Renal cortex interstitium (tissue), 11 donors: ENCODE data around the gene RPH3AL. TPM values are rescaled to one million over a fixed set of nuclear protein-coding genes. Genes with fewer than 3 reads are reported as not detected.
"Not testable (repeated sequence)": the region's sequence is repeated elsewhere in the genome, so short reads cannot be mapped to it uniquely, and the experiment has no call there.

Source experiments
- DNase-seq, 11 donors: peaks; one replicate each; pipeline ENCODE4 v3.0.0-alpha.2; 2013; ENCODE audit warnings: low read depth in 9 of 11, low spot score in 4 of 11; ENCODE audit errors: extremely low read depth in 1 of 11
- polyA plus RNA-seq, 3 donors: library from polyadenylated mRNA; unstranded; fragments of 120-200 nt; gene quantifications; one replicate each; pipeline ENCODE4 v1.2.1, GENCODE V29; 2013; ENCODE audit not compliant: insufficient read length in 3 of 3

Gene RPH3AL
- polyA plus RNA-seq, 3 donors = 12.7 to 31.3 (median 17.6) TPM

DNA sequence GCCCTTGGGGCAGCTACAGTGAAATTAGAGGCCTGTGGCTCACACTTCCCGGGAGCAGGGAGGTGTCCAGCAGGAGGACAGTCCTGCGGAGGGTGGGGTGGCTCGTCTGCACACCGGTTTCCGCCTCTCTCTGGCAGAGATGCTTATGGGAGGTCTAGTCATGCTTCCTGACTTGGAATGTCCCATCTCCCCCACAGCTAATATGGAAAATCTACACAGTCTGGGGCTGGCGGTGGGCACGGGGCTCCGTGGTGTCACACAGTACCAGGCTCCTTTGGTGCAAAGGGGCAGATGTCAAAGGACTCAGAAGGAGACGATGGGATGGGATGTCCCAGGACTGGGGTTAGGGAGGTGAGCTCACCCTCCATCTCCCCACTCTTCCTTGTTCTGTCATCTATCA is 127.1 kb downstream of the RPH3AL start:
- no peak for DNase-seq

DNA sequence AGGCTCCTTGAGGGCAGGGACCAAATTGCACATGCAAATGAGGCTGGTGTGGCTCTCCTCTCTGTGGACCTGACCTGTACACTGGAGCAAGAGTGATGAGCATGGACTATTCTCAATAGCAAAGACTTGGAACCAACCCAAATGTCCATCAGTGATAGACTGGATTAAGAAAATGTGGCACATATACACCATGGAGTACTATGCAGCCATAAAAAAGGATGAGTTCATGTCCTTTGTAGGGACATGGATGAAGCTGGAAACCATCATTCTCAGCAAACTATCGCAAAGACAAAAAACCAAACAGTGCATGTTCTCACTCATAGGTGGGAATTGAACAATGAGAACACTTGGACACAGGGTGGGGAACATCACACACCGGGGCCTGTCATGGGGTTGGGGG is 128.0 kb downstream of the RPH3AL start:
- not testable (repeated sequence) for DNase-seq

DNA sequence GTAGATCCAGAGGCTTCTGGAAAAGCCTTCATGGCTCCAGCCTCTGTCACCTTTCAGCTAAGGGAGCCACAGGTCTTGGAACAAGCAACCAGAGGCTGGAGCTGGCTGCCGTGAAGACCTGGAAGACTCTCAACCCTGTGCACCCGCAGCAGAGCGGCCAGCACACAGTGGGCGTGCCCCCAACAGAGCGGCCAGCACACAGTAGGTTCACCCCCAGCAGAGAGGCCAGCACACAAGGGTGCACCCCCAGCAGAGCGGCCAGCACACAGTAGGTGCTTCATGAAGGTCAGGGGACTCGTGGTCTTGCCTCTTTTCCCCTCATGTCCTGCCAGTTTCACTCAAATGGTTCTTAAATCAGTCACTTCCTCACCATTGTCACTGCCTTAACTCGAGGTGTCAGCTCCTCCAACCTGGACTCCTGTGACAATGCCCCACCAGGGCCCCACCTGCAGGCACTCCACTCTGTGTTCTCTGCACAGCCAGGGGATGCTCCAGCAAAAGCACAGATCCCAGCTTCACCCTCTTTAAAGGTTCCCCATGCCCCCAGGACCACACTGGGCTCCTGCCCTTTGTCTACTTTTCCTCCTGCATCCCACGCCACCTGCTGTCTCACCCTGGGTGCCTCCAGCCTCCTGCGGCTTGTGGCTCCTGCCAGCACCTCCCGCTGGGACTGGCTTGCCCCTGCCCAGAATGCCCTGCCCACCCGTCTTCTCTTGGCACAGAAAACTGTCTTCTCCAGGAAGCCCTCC is 128.7 kb downstream of the RPH3AL start:
- no peak for DNase-seq

DNA sequence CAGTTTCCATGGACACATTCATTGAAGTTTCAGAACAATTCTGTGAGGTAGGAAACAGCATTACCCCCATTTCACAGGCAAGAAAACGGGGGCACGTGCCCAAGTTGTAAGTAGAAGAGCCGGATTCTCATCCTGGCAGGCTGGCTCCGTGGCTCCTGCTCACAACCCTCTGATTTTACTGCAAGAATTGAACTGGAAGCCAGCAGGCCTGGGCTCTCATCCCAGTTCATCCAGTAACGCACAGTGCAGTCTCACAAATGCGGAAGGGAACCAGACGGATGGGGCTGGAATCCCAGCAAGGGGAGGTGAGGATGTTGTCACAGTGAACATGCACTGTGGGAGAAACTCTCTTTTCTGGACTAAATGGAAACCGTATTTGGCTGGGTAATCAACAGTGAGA is 130.4 kb downstream of the RPH3AL start:
- DNase-seq = no peak

DNA sequence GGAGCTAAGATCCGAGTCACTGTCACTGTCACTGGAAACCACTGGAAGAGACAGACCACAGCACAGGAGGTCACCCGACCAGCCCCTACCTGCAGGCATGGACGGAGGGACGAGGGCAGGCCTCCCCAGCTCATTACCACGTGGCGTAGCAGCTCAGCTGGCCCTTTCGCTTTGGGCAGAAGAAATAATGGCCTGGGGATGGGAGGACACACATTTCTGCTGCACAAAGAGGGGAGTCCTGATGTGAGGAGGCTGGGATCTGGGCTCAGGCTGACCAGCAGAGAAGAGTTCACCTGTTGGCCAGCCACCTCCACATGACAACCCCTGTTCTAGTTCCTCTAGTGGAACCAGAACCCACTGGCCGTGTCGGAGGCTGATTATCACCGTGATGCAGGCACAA is 132.9 kb downstream of the RPH3AL start:
- no peak for DNase-seq

DNA sequence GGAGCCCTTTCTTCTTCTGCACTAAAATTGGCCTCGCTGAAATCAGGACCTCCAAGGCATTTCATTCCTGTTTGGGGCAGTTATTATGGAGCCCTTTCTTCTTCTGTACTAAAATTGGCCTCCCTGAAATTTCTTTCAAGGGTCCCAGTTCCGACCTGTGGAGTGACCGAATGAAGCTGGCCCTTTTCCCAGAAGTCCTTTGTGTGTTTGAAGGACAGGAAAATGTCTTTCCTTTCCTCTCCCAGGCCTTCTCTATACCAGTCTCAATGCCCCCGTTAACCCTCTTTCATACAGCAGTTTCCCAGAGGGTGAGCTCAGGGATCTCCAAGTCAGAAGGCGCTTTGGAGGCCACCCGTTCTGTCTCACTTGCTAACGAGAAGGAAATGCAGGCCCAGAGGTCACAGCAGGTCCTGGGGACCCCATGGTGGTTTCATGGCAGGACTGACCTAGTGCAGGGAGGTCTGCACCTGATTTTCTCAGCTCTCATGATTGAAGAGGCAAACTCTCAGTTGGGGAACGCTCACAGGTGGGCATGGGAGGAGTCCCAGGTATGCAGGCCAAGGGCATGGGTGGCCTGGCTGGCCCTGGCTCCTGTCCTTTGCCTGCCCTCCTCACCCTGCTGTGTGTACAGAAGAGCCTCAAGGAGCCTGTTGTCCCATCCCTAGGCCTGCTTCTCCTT is 134.0 kb downstream of the RPH3AL start:
- DNase-seq = no peak

DNA sequence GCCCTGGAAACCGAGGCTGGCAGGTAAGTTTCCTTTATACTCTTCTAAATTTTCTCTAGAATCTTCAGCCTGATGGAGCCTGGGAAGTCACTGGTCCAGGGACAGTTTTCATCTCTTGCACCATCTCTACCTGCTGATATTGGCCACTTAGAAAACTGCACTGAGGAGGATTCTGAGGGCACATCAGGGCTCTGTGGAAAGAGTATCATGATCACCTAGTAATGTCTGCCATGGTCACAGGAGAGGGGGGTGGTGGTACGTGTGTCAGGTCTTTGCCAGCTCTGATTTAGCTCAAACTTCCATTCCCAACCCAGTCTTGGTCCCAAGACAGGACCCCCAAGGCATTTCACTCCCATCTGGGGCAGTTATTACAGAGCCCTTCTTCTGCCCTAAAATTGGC is 136.0 kb downstream of the RPH3AL start:
- DNase-seq = no peak

DNA sequence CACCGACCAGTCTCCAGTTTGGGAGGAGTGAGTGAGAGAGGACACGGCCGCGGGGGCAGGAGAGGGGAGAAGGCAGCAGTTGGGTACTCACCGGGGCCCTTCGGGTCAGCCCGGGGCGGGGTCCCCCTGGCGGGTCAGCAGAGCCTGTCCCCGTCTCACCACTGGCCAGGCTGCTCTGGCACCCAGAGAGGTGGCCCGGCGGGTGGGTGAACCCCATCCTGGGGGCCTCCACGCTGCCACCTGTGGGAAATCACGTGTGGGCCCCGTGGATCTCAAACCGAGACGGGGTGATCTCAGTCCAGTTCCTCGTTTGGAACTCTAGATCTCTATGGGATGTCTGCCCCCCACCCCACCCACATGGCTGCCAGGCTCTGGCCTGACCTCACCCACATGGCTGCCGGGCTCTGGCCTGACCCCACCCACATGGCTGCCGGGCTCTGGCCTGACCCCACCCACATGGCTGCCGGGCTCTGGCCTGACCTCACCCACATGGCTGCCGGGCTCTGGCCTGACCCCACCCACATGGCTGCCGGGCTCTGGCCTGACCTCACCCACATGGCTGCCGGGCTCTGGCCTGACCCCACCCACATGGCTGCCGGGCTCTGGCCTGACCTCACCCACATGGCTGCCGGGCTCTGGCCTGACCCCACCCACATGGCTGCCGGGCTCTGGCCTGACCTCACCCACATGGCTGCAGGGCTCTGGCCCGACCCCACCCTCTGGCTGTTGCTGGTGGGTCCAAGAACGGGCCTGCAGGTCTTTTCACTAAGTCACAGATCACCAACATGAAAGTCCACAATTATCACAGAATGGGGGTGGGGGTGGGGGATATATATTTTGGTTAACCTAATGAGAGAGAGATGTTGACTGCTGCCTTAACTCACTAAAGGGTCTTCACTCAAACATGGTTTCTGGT is 136.8 kb downstream of the RPH3AL start:
- DNase-seq = not testable (repeated sequence)

DNA sequence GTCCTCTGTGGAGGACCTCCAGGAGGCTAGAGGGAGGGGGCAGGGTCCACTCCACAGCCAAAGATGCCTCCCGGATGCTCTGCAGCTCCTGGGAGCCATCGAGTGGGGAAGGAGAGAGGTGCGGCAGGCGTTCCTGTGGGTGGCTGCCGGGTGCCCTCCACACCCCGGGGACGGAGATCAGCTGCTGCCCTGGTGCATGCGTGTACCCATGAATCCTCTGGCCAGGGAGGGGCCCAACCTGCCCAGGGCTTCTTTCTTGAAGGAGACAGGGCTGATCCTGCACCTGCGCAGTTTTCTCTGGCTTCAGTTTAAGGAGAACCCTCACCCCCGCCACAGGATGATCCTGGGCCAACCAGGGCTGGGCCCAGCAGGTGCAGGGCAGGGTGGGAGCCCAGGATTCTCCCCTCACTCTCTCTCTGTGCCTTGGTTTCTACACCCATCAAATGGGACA is 137.7 kb downstream of the RPH3AL start:
- no peak for DNase-seq

DNA sequence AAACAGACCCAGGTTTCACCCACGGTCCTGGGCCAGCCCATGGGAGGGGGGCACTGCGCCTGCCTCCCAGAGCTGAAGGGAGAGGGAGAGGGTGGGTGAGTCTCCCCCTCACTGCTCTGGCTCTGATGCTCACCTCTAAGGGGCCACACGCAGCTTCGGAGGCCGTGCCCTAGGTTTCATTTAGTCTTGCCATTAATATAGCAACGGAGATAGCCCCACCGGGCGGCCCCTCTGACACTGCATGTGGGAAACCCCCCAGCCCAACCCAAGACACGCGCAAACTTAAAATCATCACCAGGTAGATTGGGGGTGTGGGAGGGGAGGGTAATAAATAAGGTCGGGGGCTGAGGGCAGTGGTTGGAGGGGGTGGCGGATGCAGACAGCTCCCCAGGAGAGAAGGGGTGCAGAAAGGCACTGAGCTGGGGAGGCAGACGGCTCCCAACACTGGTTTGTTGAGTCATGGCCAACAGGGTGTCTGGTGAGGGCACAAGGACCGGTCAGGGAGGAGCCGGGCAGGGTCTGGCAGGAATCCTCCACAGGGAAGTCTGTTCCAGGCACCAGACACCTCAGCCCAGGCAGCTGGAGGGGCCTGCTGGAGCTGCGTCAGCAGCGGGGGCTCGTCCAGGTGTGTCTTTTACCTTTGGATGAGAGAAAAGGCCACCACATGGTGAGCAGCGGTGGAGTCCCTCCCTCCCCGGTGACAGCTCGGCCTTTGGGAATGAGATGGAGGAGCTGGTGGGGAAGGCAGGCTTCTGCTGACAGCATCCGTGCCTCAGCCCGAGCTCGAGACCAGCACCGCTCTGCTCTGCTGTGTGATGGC is 139.1 kb downstream of the RPH3AL start:
- DNase-seq = no peak

DNA sequence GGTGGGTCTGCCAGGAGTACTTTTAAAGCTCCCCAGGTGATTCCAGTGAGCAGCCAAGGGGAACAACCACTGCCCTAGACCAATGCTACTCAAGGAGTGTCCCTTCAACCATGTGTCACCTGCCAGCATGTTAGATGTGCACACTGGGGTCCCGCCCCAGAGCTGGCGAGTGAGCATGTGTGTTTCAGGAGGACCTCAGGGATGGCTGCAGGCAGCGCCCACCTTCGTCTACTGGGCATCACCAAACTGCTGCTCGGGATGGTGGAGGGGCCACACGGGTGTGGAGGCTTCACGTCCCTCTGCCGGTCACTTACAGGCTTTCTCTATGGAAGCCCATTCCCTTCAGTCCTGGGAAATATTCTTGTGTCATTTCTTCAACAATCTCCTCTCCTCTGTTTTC is 142.2 kb downstream of the RPH3AL start:
- no peak for DNase-seq

DNA sequence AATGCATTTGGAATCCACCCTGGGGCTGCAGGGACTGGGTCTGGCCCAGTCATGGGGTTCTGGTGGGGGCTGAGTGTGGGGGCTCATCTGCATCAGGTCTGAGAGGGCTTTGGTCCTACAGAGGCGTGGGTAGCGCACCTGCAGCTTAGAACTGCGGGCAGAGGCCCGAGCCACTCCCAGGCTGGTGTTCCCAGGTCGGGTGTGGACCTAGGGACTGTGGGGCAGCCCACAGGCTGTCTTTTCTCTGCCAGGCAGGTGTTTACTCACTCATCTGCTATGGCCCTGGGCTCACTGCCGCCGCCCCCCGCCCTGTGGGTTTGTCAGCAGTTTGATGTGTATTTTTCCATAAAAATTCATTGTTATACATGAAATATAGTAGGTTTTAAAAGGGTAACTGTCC is 144.2 kb downstream of the RPH3AL start:
- DNase-seq = no peak

DNA sequence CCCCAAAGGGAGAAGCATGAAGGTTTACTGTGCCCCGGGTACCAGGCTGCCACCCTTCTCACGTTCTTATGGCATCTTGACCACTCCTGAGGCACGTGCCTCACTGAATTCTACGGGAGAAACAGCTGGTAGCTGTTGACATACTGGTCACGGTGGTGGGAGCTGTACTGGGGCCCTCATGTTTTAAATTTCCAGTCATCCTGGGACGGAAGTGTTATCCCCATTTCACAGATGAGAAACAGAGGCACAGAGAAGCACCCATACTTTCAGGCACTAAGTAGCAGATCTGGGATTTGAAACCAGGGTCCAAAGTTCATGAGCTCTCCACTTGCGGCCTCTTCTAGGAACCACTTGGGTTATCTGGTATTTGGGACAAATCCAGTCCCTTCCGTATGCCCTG is 144.8 kb downstream of the RPH3AL start:
- no peak for DNase-seq

DNA sequence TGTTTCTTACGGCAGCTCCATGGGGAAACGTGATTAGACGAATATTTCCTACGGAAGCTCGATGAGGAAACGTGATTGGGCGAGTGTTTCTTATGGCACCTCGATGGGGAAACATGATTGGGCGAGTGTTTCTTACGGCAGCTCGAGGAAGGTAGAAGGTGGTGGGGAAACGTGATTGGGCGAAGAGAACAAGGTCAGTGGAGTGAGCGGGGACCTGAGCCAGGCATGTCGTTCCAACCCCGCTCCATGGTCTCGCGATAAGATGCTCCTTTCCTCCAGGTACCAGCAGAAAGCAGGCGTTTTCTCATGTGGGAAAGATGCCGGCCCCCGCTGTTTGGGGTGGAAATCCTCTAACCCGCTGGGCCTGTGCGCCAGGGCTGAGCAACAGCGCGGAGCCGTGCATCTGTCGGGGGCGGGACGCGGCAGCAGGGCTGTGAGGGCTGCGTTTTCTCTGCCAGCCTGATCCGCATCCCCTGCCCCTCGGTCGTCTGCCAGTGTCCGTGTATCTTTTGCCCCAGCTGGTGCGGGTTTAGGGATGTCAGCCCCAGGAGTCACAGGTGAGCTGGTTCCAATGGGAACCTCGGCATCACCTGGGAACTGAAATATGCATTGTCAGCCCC is 145.6 kb downstream of the RPH3AL start:
- no peak for DNase-seq

DNA sequence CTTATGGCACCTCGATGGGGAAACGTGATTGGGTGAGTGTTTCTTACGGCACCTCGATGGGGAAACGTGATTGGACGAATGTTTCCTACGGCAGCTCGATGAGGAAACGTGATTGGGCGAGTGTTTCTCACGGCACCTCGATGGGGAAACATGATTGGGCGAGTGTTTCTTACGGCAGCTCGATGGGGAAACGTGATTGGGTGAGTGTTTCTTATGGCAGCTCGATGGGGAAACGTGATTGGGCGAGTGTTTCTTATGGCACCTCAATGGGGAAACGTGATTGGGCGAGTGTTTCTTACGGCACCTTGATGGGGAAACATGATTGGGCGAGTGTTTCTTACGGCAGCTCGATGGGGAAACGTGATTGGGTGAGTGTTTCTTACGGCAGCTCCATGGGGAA is 146.1 kb downstream of the RPH3AL start:
- DNase-seq = not testable (repeated sequence)

DNA sequence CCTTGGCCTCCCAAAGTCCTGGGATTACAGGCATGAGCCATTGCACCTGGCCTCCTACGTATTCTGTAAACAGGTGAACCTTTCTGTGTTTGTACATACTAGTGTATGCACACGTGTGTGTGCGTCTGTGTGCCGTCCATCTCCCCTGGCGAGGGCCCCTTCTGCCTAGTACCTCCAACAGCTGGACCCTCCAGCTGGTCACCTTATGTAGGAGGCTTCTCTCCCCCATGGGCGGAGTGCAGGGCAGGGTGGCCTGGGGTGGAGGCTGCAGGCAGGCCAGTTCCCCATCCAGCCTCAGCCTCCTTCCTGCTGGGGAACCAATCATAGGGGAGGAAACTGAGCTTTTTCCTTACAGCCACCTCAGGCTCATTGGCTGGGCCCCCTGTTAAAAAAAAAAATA is 146.8 kb downstream of the RPH3AL start:
- no peak for DNase-seq

DNA sequence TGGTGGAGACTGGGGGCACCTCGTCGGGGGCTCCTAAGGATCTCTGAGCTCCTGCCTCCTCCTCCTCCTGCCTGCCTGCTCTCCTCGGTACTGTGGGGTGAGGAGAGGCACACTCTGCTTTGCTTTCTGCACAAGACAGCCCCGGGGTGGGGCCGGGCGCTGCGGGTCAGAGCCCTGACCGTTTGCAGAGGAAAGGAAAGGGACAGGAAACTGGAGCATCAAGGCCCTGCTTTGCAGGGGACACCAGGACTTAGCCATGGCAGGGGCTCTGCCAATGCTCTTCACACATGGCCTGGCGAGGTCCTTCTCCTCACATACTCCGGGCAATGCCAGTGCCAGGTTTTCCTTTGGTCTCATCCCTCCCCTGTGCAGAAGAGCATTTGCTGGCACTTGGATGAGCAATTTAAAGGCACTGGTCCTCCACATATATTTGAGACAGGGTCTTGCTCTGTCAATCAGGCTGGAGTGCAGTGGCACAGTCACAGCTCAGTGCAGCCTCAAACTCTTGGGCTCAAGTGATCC is 147.4 kb downstream of the RPH3AL start:
- no peak for DNase-seq

DNA sequence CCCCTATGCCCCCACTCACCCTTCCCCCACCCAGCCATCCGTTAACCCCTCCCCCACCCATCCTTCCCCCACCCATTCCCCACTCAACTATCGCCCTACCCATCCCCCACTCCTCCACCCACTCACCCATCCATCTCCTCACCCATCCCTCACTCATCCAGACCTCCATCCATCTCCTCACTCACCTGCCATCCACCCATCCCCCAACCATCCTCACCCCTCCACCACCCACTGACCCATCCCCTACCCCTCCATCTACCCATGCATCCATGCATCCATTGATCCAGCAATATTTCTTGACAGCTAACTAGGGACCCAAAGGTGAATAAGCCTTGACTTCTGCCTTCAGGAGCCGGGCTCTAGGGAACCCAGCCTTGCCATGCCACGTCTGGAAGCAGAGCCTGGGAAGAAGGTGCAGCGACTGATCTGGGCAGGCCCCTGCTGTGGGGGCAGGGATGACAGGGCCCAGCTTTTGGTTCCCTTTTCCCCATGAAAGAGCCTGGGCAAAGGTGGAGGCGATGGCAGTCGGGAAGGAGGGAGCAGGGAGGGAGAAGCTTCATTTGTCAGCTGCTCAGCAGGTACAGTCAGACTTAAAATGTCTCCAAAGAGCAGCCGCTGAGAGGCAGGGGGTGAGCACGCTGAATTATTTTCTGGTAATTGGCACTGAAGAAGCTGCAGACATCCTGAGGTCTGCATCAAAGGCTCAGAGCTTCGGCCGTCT is 148.0 kb downstream of the RPH3AL start:
- no peak for DNase-seq
